Activated naive CD4-positive, alpha-beta T cell treated with anti-CD3 and anti-CD28 coated beads, Interleukin-2, amount 10 ng/mL, durations not matched to agents 7 days and 5 days (primary cell): ENCODE data around the gene KRT40.

Experiments
- CTCF ChIA-PET: fragments of 350-600 bp; sonication (Branson Sonifier 250); formaldehyde crosslinking; loops from one replicate; lab custom pipeline; 2021; ENCODE audit warnings: antibody characterized with exemption; lab: Charles Lee
- DNase-seq: peaks from one replicate; pipeline ENCODE4 v3.0.0-alpha.2; 2020
- H3K27ac Mint-ChIP-seq: one replicate; pipeline ENCODE4 v1.8.0; 2021; ENCODE audit warnings: mild to moderate bottlenecking, moderate library complexity, mixed read lengths
- H3K27me3 Mint-ChIP-seq: one replicate; pipeline ENCODE4 v1.8.0; 2021; ENCODE audit warnings: mild to moderate bottlenecking, mixed read lengths
- H3K36me3 Mint-ChIP-seq: one replicate; pipeline ENCODE4 v1.8.0; 2021; ENCODE audit warnings: mixed read lengths
- H3K4me1 Mint-ChIP-seq: one replicate; pipeline ENCODE4 v1.8.0; 2021; ENCODE audit warnings: mixed read lengths
- H3K4me3 Mint-ChIP-seq: one replicate; pipeline ENCODE4 v1.8.0; 2021; ENCODE audit warnings: mild to moderate bottlenecking, moderate library complexity, mixed read lengths
- H3K9me3 Mint-ChIP-seq: one replicate; pipeline ENCODE4 v1.8.0; 2021; ENCODE audit warnings: mixed read lengths

The KRT40 gene

GRCh38 chr17:40932608-40933007, 51.5 kb downstream of the KRT40 start:
- H3K27ac Mint-ChIP-seq, result no peak overlapping the region
- no peaks in the 10 kb centered on the region for H3K9me3 Mint-ChIP-seq
- H3K4me1 Mint-ChIP-seq, result no peaks in the 10 kb centered on the region
- H3K36me3 Mint-ChIP-seq, result no peaks in the 10 kb centered on the region
- CTCF ChIA-PET, result no interaction called here
- H3K4me3 Mint-ChIP-seq, result no peak overlapping the region
- peaks cover 9% of the 10 kb centered on the region for H3K27me3 Mint-ChIP-seq
- no peak for DNase-seq

GRCh38 chr17:40931311-40931710, 52.8 kb downstream of the KRT40 start:
- no peak overlapping the region for H3K27ac Mint-ChIP-seq
- peaks cover 16% of the 10 kb centered on the region for H3K27me3 Mint-ChIP-seq
- no peaks in the 10 kb centered on the region for H3K9me3 Mint-ChIP-seq
- H3K36me3 Mint-ChIP-seq, result no peaks in the 10 kb centered on the region
- CTCF ChIA-PET, result no interaction called here
- no peak for DNase-seq
- H3K4me1 Mint-ChIP-seq, result no peaks in the 10 kb centered on the region
- H3K4me3 Mint-ChIP-seq, result no peak overlapping the region
